ENCODE results near the gene CCDC198.

Gene CCDC198, protein sequence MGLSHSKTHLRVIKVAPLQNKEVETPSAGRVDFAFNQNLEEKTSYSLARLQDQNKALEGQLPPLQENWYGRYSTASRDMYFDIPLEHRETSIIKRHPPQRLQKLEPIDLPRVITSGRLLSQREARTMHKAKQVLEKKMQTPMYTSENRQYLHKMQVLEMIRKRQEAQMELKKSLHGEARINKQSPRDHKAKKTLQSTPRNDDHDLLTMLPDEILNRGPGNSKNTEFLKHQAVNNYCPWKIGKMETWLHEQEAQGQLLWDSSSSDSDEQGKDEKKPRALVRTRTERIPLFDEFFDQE

GRCh38 chr14:57493467-57494181 lies at the start of gene CCDC198:
CCDC198 (minus strand) TSS chr14:57493857; CDS start chr14:57493715, 142 bp downstream.
- DNase-seq = no peak

DNA sequence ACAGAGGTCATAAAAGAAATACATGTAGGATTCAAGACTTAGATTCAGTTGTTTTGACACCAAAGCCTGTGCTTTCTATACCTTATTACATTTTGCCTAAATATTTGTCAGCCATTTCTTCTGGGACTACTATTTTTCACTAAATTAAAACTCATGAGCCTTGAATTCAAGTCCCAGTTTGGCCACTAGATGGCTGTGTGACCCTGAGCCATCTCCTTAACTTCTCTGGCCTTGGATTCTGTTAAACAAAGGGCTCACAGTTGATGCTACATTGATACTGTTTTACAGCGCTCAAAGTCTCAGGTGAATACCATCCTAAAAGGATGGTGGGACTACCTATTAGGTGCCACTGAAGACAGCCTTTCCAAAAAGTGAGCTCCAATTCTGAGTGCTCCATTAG lies 39.6 kb upstream of the CCDC198 start:
- no peak for DNase-seq

DNA sequence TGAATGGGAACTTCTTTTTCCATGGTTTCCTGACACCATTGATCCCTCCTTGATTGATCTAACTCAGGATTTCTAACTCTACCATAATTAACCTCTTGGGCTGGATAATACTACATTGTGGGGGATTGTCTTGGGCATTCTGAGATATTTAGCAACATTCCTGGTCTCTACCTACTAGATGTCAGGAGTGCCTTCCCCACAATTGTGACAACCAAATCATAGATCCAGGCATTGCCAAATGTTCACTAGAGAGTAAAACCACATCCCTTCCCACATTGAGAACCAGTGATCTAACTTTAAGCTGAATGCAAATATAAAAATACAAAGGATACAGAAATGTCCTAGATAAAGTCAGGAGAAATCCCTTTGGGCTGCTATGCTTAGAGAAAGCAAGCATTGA lies 36.9 kb upstream of the CCDC198 start:
- no peak for DNase-seq

- no peak for DNase-seq
These were observed 33.3 kb upstream of the CCDC198 start for GRCh38 chr14:57526942-57527341.

- DNase-seq = no peak
These were observed 25.4 kb upstream of the CCDC198 start for GRCh38 chr14:57519043-57519442.

GRCh38 chr14:57512220-57512619 lies 18.6 kb upstream of the CCDC198 start:
- no peak for DNase-seq

DNA sequence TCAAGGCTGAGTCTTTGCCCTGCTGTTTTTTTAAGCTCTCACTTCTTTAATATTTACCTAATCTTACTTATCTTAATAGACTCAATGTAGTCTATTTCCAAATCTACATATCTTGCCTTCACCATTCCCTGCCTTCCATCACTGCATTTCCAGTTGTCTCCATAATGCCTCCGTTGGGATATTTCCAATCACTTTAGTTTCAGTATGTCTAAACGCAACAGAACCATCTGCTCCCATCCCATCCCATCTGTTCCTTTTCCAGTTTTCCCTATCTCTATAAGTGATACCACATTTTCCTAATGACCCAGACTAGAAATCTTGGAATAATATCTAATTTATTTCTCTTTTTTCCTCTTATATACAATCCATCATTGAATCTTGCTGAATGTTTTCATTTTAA lies 15.1 kb upstream of the CCDC198 start:
- DNase-seq = no peak

DNA sequence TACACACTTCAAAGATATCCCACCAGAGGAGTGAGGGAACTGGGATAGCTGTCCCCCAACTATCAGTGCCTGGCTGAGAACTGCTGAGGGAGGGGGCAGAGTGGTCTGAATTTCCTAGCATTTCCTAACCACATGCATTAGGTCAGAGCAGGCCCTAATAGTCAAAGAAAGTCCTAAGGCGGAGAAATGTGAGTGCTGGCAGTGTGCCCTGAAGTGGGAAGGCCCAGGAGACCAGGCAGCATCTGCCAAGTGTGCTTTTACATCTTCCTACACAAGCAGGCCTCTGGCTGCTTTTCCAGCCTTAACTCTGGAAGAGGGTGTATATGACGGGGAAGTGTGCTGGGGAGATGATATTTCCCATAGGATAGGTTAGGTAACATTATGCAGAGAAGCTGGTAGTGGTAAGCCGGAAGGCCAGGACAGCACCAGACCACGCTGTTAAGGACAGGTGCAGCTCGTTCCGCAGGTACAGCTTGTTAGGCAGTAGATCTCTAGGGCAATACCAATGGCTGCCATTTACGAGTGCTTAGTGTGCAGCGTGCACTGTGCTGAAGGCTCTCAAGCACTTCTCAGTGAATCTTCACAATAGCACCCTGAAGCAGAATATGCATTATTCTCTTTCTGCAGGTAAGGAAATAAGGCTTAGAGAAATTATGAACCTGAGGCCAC lies 9.1 kb upstream of the CCDC198 start:
- DNase-seq = no peak

GRCh38 chr14:57501039-57501557 lies 7.4 kb upstream of the CCDC198 start:
- DNase-seq = no peak

DNA sequence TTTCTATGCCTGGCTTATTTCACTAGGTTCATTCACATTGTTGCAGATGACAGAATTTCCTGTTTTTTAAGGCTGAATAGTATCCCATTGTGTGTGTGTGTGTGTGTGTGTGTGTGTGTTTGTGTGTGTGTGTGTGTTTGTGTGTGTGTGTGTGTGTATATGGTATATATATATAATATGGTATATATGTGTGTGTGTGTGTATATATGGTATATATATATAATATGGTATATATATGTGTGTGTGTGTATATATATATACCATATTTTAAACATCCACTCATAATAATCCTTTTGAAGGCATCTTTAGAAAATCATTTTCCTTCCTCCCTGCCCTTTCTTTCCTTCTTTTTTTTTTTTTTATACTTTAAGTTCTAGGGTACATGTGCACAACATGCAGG lies 5.0 kb upstream of the CCDC198 start:
- no peak for DNase-seq

DNA sequence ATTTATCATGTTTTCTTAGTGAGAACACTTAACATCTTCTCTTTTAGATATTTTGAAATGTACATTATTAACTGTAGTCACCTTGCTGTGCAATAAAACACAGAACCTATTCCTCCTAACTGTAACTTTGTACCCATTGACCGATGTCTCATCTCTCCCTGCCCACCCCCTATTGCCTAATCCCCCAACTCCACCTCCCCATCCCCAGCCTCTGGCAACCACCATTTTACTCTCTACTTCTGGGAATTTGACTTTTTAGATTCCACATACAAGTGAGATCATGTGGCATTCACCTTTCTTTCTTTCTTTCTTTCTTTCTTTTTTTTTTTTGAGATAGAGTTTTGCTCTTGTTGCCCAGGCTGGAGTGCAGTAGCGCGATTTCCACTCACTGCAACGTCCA lies 4.4 kb upstream of the CCDC198 start:
- DNase-seq = no peak

GRCh38 chr14:57495416-57495815 lies 1.8 kb upstream of the CCDC198 start:
- DNase-seq = no peak

- no peak for DNase-seq
These were observed 798 bp downstream of the CCDC198 start for GRCh38 chr14:57492859-57493258.

GRCh38 chr14:57491640-57492039 lies 2.0 kb downstream of the CCDC198 start:
- DNase-seq = no peak

DNA sequence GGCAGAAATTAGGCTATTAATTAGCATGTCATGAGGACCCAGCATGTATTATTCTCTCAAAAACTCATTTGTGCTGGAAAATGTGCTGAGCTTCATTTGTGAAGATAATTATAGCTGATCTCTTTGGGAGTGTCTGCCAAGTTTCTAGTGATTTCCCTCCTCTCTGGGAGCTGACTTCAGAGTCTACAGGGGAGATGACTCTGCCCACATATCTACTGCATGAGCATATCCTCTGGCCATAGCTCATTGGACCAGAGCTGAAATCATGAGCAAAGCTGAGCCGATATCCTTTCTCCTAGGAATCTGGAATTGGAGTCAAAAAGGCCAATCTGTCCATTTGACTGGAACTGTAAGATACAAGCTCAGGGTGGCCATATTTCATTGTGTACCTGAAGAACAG lies 5.9 kb downstream of the CCDC198 start:
- DNase-seq = no peak

DNA sequence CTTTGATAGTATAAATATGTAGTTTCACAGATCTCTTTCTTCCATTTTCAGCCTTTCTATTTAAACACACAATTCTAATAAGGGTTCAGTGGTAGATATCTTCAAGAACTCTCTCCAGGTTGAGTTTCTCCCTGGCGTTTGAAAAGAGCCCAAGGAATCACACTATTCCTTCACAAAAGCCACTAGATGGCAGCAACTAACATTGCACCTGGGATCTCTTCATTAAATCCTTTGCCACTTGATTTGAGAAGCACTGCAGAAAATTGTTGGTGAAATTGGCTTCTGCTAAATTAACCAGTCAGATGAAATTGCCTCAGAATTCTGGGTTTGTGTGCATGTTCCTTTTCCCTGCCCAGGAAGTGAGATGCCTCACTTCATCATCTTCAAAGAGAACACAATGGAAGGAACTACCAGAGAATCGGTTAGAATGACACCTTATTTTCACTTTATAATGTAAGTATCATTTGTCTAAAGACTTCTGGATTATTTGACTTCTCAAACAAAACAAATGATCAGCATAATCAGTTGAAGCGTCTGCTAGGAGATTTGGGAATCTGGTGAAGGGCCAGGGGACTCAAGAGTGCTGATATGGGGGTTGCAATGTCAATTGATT lies 6.8 kb downstream of the CCDC198 start:
- no peak for DNase-seq

DNA sequence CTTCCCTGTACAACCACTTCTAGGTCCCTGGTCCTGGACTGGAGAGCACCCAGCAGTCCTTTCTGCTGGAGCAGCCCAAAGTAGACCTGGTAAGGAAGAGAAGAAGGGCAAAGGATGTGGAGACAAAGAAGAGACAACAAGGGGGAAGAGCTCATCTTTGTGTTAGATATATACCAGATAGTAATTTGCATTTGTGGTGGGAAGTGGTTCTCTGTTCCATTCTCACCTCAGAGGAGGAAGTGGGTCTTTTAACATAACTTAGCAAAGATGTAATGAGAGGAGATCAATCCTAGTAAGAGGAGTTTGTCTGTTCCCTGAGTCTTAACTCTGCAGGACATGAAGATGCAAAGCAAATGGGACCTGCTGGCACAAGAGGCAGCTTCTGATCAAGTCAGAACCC lies 8.0 kb downstream of the CCDC198 start:
- DNase-seq = no peak

DNA sequence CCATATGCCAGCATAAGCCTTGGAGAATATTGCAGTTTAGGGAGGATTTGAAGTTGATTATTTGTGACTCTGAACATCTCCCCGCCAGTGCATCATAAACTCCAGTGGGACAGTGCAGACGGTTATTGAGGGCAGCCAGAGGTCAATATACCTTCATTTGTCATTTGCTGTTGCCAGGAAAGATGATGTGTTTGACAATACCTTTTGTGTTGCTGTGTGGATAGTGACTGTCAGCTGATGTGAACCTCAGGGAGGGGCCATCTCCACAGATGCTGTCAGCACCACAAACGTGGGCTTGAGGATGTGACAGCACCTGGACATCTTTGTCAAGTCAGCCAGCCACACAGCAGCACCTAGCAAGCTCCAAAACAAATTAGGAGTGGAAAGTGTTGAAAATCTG lies 11.5 kb downstream of the CCDC198 start:
- DNase-seq = no peak

DNA sequence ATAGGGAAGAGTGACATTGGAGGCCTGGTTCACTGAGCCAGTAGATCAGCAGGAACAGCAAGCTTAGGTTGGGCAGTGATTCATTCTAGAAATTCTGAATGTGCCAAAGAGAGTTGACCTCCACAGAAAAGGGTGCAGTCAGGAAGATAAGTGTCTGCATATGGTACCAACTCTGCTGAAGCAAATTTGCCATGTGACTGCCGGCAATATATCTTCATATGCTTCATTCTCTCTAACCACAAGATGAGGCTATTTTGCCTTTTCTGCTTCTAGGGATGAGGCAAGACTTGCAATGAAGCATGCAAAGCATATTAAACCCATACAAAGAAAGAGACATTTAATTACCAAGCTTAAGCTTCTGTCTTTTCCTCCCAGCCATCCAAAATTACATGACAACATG lies 13.6 kb downstream of the CCDC198 start:
- DNase-seq = no peak

DNA sequence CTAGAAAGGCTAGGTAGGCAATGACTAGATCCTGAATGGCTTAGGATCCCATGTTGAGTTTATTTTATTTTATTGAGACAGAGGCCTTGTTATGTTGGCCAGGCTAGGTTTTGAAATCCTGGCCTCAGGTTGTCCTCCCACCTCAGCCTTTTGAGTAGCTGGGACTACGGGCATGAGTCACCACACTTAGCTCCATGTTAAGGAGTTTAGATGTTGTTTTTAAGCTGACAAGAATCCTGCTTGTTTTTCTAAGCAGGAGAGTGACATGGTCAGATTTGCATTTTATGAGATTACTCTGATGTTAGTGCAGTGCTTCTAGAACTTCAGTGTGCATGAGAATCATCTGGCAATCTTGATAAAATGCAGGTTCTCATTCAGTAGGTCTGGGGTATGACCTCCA lies 14.5 kb downstream of the CCDC198 start:
- DNase-seq = no peak

GRCh38 chr14:57478050-57478449 lies 15.6 kb downstream of the CCDC198 start:
- DNase-seq = no peak

- no peak for DNase-seq
These were observed 22.7 kb downstream of the CCDC198 start for GRCh38 chr14:57470909-57471308.

- DNase-seq = no peak
These were observed 29.5 kb downstream of the CCDC198 start for GRCh38 chr14:57464008-57464730.

Data from activated gamma-delta T cell treated with Interleukin-2 at 50 U/mL for 16 hours (primary cell).